ENCODE data around the gene ETFA.

Gene ETFA

GRCh38 chr15:76310475-76311099, 682 bp downstream of the ETFA start:
- TF ChIP-seq PATZ1 (CRISPR knock-in tag; IDR thresholded peaks at IDR 0.05; ENCODE audit: borderline replicate concordance), result no peak
- no peak for TF ChIP-seq ZNF565 (CRISPR knock-in tag; conservative IDR thresholded peaks at IDR 0.05; ENCODE audit: low read depth)
- no peak for TF ChIP-seq PPARA (CRISPR knock-in tag; IDR thresholded peaks at IDR 0.05; ENCODE audit: borderline replicate concordance)
- TF ChIP-seq ESRRG (CRISPR knock-in tag; IDR thresholded peaks at IDR 0.05), result no peak
- no peak for TF ChIP-seq POU6F1 (CRISPR knock-in tag; IDR thresholded peaks at IDR 0.05; ENCODE audit: borderline replicate concordance, low read depth)
- TF ChIP-seq ISL1 (CRISPR knock-in tag; IDR thresholded peaks at IDR 0.05), result no peak
- TF ChIP-seq CREB5 (CRISPR knock-in tag; IDR thresholded peaks at IDR 0.05; ENCODE audit: low read depth), result no peak
- peak; percentile 65 for ATAC-seq

- no peak for ATAC-seq
- no peak for TF ChIP-seq ISL1 (CRISPR knock-in tag; IDR thresholded peaks at IDR 0.05)
- TF ChIP-seq POU6F1 (CRISPR knock-in tag; IDR thresholded peaks at IDR 0.05; ENCODE audit: borderline replicate concordance, low read depth), result no peak
- TF ChIP-seq ZFP30 (CRISPR knock-in tag; IDR thresholded peaks at IDR 0.05), result no peak
- TF ChIP-seq TOX (CRISPR knock-in tag; IDR thresholded peaks at IDR 0.05; ENCODE audit: borderline replicate concordance), result no peak
- no peak for TF ChIP-seq TCF4 (CRISPR knock-in tag; IDR thresholded peaks at IDR 0.05; ENCODE audit: borderline replicate concordance)
- no peak for TF ChIP-seq BACH2 (CRISPR knock-in tag; IDR thresholded peaks at IDR 0.05; ENCODE audit: borderline replicate concordance)
- TF ChIP-seq SNAI2 (CRISPR knock-in tag; IDR thresholded peaks at IDR 0.05), result no peak
- TF ChIP-seq ZNF565 (CRISPR knock-in tag; conservative IDR thresholded peaks at IDR 0.05; ENCODE audit: low read depth), result no peak
These were observed 1.5 kb downstream of the ETFA start for GRCh38 chr15:76309601-76310330.

GRCh38 chr15:76303909-76304308, 7.4 kb downstream of the ETFA start:
- no peak for ATAC-seq
- TF ChIP-seq ESRRG (CRISPR knock-in tag; IDR thresholded peaks at IDR 0.05) (no peak), ZNF565 (CRISPR knock-in tag; conservative IDR thresholded peaks at IDR 0.05; ENCODE audit: low read depth) (no peak), ISL1 (CRISPR knock-in tag; IDR thresholded peaks at IDR 0.05) (no peak), ZNF8 (CRISPR knock-in tag; IDR thresholded peaks at IDR 0.05) (no peak), GLIS3 (CRISPR knock-in tag; IDR thresholded peaks at IDR 0.05) (no peak), PPARA (CRISPR knock-in tag; IDR thresholded peaks at IDR 0.05; ENCODE audit: borderline replicate concordance) (no peak), SNAI2 (CRISPR knock-in tag; IDR thresholded peaks at IDR 0.05) (no peak), POU6F1 (CRISPR knock-in tag; IDR thresholded peaks at IDR 0.05; ENCODE audit: borderline replicate concordance, low read depth) (no peak), ZC3H10 (CRISPR knock-in tag; IDR thresholded peaks at IDR 0.05) (no peak), OSR1 (CRISPR knock-in tag; IDR thresholded peaks at IDR 0.05) (no peak), RARB (CRISPR knock-in tag; IDR thresholded peaks at IDR 0.05) (no peak), CREB5 (CRISPR knock-in tag; IDR thresholded peaks at IDR 0.05; ENCODE audit: low read depth) (no peak), ZNF70 (CRISPR knock-in tag; IDR thresholded peaks at IDR 0.05) (no peak), ARNTL (CRISPR knock-in tag; IDR thresholded peaks at IDR 0.05; ENCODE audit: borderline replicate concordance, low read depth) (no peak), ZFP3 (CRISPR knock-in tag; IDR thresholded peaks at IDR 0.05) (no peak), TCF4 (CRISPR knock-in tag; IDR thresholded peaks at IDR 0.05; ENCODE audit: borderline replicate concordance) (no peak), TOX (CRISPR knock-in tag; IDR thresholded peaks at IDR 0.05; ENCODE audit: borderline replicate concordance) (no peak), ZFP30 (CRISPR knock-in tag; IDR thresholded peaks at IDR 0.05) (no peak)
